ENCODE data around the gene ARHGAP18. TPM values are rescaled to one million over a fixed set of nuclear protein-coding genes. Genes with fewer than 3 reads are reported as not detected.

ARHGAP18 gene
- total RNA-seq, 1 donor from 2014 or later = 60.8 TPM

DNA sequence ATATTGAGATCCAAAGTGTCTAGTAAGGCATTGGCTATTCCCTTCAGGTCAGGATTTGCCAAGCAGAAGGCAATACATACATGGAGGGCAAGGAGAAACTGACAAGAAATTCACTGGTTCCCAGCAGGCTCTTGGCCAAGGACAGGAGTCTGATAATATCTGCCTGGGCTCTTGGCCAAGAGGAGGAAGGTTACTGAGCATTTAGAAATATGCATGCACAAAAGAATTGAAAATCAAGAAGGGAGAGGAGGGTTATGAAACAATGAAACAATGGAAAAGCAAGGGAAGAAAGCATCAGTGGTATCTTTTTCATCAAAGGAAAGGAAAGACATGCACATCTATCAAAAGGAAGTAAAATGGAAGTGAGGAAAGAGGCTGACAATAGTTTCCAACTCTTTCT lies 42.4 kb downstream of the ARHGAP18 start:
- Histone ChIP-seq H3K4me3 (no peak overlapping the region), H3K4me1 (peaks cover 14% of the 10 kb centered on the region), H3K36me3 (no peaks in the 10 kb centered on the region), H3K9me3 (no peaks in the 10 kb centered on the region), H3K27ac (no peak overlapping the region), H3K27me3 (no peaks in the 10 kb centered on the region)
- intact Hi-C loops (cut with DNase I) = no loop called here
- DNase-seq (no peak), ATAC-seq (no peak)
- TF ChIP-seq, protein P1, sequence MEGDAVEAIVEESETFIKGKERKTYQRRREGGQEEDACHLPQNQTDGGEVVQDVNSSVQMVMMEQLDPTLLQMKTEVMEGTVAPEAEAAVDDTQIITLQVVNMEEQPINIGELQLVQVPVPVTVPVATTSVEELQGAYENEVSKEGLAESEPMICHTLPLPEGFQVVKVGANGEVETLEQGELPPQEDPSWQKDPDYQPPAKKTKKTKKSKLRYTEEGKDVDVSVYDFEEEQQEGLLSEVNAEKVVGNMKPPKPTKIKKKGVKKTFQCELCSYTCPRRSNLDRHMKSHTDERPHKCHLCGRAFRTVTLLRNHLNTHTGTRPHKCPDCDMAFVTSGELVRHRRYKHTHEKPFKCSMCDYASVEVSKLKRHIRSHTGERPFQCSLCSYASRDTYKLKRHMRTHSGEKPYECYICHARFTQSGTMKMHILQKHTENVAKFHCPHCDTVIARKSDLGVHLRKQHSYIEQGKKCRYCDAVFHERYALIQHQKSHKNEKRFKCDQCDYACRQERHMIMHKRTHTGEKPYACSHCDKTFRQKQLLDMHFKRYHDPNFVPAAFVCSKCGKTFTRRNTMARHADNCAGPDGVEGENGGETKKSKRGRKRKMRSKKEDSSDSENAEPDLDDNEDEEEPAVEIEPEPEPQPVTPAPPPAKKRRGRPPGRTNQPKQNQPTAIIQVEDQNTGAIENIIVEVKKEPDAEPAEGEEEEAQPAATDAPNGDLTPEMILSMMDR (IDR thresholded peaks at IDR 0.05) = no peak

DNA sequence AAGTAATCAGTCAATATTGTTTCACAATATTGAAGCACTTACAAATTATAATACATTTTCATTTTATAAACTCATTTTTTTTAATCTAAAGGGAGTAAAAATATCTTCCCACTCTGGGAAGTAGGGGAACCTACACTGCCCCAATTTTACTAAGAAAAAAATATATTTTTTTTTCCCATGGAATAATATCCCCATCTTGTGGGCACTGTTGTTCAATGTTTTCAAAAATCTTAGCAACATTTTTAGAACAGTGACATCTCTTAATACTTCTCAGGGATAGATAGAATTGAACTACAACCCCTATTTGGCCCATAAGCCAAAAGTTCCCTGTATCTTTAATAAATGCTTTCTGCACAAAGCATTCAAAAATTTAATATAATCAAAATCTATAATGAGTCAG lies 42.9 kb downstream of the ARHGAP18 start:
- no peaks in the 10 kb centered on the region for H3K36me3 ChIP-seq
- TF ChIP-seq, protein P1 (IDR thresholded peaks at IDR 0.05) = no peak
- intact Hi-C loops (cut with DNase I) = no loop called here

DNA sequence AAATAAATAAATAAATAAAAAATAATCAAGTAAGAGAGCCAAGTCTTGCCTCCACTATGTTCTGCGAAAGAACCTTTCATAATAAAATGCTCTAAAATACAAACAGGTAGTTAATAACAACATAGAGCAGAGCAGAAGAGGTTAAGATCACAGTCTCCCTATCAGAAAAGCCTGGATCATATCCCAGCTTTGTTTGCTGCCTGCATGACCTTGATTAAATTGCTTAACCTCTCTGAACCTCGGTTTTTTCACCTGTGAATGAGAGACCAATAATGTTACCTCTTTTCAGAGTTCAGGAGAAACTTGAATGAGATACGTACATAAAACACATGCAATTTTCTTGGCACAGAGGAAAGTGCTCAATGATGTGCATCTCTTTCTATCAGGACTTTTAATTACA lies 44.4 kb downstream of the ARHGAP18 start:
- H3K27me3 ChIP-seq = no peaks in the 10 kb centered on the region
- no peak for DNase-seq
- no peak overlapping the region for H3K4me3 ChIP-seq
- TF ChIP-seq, protein P1 (IDR thresholded peaks at IDR 0.05) = no peak
- H3K4me1 ChIP-seq = peaks cover 6% of the 10 kb centered on the region
- no peak overlapping the region for H3K27ac ChIP-seq
- H3K9me3 ChIP-seq = no peaks in the 10 kb centered on the region
- no peak for ATAC-seq
- no peaks in the 10 kb centered on the region for H3K36me3 ChIP-seq
- intact Hi-C loops (cut with DNase I) = no loop called here

More for the DNA sequence above, 42.9 kb downstream of the ARHGAP18 start:
- no peaks in the 10 kb centered on the region for H3K27me3 ChIP-seq
- ATAC-seq = no peak
- peaks cover 8% of the 10 kb centered on the region for H3K4me1 ChIP-seq
- DNase-seq = no peak
- H3K27ac ChIP-seq = no peak overlapping the region
- H3K4me3 ChIP-seq = no peak overlapping the region
- no peaks in the 10 kb centered on the region for H3K9me3 ChIP-seq

DNA sequence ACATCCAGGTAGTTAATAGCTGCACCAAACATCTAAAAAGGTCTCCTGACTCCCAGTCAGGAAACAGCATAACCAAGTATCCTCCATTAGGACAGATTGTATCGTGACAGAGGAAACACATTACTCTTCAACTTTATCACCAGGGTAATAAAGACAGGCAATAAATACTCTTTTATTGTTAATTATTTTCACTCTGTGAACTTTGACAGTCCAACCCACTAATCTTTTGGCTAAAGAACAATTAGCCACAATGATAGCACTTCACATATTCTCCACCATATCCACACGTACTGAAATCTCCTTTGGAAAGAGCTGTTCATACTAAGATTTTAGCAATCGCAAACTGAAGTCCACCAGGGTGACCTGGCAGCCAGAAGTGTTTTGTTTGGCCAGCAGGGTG lies 46.4 kb downstream of the ARHGAP18 start:
- no peak overlapping the region for H3K4me3 ChIP-seq
- no peaks in the 10 kb centered on the region for H3K9me3 ChIP-seq
- no peaks in the 10 kb centered on the region for H3K36me3 ChIP-seq
- ATAC-seq = no peak
- H3K27me3 ChIP-seq = no peaks in the 10 kb centered on the region
- H3K27ac ChIP-seq = no peak overlapping the region
- TF ChIP-seq, protein P1 (IDR thresholded peaks at IDR 0.05) = no peak
- DNase-seq = no peak
- intact Hi-C loops (cut with DNase I) = no loop called here
- H3K4me1 ChIP-seq = peaks cover 6% of the 10 kb centered on the region

DNA sequence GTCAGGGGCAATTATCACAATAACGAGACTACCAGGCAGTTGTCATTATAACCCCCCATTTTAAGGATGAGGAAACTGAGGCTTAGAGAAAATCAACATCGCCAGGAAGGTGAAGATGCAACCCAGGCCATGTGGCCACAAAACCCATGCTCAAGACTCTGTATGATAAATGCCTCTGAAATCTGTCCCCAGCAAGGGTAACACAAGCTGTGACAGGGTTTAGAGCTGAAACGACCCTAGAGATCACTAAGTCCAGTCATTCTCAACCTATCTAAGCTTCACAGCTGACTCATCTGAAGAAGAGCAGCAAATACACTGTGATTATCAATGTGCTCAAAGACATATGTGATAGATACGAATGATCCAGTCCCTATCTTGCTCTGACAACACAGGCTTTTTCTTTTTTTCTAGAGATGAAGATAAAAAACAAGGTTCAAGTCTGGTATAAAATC lies 47.0 kb downstream of the ARHGAP18 start:
- H3K27me3 ChIP-seq = no peaks in the 10 kb centered on the region
- H3K9me3 ChIP-seq = no peaks in the 10 kb centered on the region
- DNase-seq (no peak), ATAC-seq (no peak)
- TF ChIP-seq, protein P1 (IDR thresholded peaks at IDR 0.05) = no peak
- no peak overlapping the region for H3K4me3 ChIP-seq
- no peaks in the 10 kb centered on the region for H3K36me3 ChIP-seq
- intact Hi-C loops (cut with DNase I) = no loop called here
- H3K27ac ChIP-seq = no peak overlapping the region
- peaks cover 6% of the 10 kb centered on the region for H3K4me1 ChIP-seq

DNA sequence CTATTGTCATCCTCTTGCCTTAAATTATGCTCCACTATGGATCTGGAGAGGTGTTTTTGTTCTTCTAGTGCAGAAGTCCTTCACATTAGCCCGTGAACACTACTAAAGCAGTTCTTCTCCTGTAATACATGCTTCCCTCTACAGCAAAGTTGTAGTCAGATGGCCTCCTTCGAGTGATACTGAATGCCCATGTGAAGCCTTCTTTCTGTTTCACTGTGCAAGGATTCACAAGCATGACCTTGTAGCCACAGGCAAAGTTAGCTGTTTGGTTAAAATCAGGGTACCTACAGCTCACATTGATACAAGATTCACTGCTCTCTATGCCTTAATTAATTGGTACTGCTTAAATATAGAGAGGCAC lies 47.6 kb downstream of the ARHGAP18 start:
- ATAC-seq = no peak
- H3K27ac ChIP-seq = no peak overlapping the region
- intact Hi-C loops (cut with DNase I) = no loop called here

More for the DNA sequence above, 47.6 kb downstream of the ARHGAP18 start:
- TF ChIP-seq, protein P1 (IDR thresholded peaks at IDR 0.05) = no peak
- no peak for DNase-seq
- H3K36me3 ChIP-seq = no peaks in the 10 kb centered on the region
- H3K9me3 ChIP-seq = no peaks in the 10 kb centered on the region
- no peaks in the 10 kb centered on the region for H3K27me3 ChIP-seq
- no peaks in the 10 kb centered on the region for H3K4me1 ChIP-seq
- no peak overlapping the region for H3K4me3 ChIP-seq
